Neuron (in vitro differentiated cells): Measurements from ENCODE around the gene RAB10.
"Not testable (repeated sequence)": the region's sequence is repeated elsewhere in the genome, so short reads cannot be mapped to it uniquely, and the experiment has no call there.

ENCODE experiments used
- H2AFZ ChIP-seq: one replicate; pipeline ENCODE4 v1.6.1; 2013; ENCODE audit warnings: low read depth, mild to moderate bottlenecking, inconsistent platforms, low read length, moderate library complexity
- H3K27me3 ChIP-seq: one replicate; pipeline ENCODE4 v1.6.1; 2013; ENCODE audit warnings: low read length; ENCODE audit not compliant: insufficient read depth
- H3K36me3 ChIP-seq: one replicate; pipeline ENCODE4 v1.6.1; 2013; ENCODE audit warnings: low read length; ENCODE audit not compliant: insufficient read depth
- H3K4me1 ChIP-seq: one replicate; pipeline ENCODE4 v1.6.1; 2013; ENCODE audit warnings: low read length; ENCODE audit not compliant: insufficient read depth
- H3K4me3 ChIP-seq: 2 replicates; pipeline ENCODE4 v1.5.1; 2013; ENCODE audit warnings: mild to moderate bottlenecking, low read length, moderate library complexity
- H3K9me3 ChIP-seq: one replicate; pipeline ENCODE4 v1.6.1; 2013; ENCODE audit warnings: low read length

The RAB10 gene

DNA sequence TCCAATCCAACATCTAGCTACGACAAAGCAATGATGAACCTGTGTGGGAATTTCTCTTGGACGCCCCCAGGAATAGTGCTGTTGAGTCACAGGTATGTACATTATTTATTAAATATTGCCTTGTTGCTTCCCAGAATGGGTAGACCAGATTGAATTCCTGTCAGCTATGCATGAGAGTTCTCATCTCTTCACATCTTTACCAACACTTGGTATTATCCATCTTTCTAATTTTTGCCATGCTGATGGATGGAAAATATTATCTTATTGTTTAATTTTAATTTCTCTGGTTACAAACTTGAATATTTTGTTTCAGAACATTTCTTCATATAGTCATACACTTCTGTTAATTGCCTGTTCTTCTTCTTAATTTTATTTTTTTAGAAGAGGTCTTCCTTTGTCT is 9.6 kb upstream of the RAB10 start:
- no peaks in the 10 kb centered on the region for H3K36me3 ChIP-seq
- no peaks in the 10 kb centered on the region for H3K9me3 ChIP-seq
- no peaks in the 10 kb centered on the region for H3K4me1 ChIP-seq
- no peaks in the 10 kb centered on the region for H3K27me3 ChIP-seq
- H3K4me3 ChIP-seq, result no peak overlapping the region
- H2AFZ ChIP-seq, result no peak overlapping the region

DNA sequence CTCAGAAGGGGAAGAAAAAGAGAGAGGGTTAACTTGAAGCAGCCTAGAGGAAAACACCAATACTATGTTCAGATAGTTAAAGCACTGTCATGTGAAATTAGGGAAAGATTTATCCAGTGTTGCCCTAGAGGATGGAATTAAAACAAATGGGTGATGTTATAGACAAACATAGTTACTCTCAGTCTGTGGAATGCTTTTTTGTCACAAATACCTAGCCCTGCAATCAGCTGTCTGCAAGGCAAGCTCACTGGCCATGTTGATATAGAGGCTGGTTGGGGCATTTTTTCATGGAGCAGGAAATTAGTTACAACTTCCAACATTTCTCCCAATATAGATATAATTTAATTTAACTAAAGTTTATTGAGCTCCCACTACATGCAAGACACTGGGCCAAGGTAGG is 8.4 kb upstream of the RAB10 start:
- Histone ChIP-seq H3K9me3 (no peaks in the 10 kb centered on the region), H3K36me3 (no peaks in the 10 kb centered on the region), H3K4me3 (no peak overlapping the region), H3K27me3 (no peaks in the 10 kb centered on the region), H3K4me1 (no peaks in the 10 kb centered on the region), H2AFZ (no peak overlapping the region)

DNA sequence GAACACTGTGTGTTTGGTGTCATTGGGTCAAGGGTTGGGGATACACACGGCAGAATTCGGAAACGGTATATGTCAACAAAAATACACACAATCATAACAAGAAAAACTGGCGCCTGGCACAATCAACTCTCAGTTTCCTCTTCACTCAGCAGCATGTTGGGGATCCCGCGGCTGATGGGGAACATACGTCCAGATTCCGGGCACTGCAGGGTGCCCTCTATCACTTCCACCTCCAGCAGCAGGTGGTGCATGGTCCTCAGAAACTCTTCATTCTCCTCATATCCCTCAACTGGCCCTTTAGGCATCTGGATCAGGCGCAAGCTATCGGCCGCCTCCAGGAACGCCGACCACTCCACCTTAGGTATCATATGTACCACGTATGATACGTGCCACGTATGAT is 5.8 kb upstream of the RAB10 start:
- not testable (repeated sequence) for H2AFZ ChIP-seq, H3K4me1 ChIP-seq, H3K27me3 ChIP-seq, H3K36me3 ChIP-seq, H3K4me3 ChIP-seq, H3K9me3 ChIP-seq

DNA sequence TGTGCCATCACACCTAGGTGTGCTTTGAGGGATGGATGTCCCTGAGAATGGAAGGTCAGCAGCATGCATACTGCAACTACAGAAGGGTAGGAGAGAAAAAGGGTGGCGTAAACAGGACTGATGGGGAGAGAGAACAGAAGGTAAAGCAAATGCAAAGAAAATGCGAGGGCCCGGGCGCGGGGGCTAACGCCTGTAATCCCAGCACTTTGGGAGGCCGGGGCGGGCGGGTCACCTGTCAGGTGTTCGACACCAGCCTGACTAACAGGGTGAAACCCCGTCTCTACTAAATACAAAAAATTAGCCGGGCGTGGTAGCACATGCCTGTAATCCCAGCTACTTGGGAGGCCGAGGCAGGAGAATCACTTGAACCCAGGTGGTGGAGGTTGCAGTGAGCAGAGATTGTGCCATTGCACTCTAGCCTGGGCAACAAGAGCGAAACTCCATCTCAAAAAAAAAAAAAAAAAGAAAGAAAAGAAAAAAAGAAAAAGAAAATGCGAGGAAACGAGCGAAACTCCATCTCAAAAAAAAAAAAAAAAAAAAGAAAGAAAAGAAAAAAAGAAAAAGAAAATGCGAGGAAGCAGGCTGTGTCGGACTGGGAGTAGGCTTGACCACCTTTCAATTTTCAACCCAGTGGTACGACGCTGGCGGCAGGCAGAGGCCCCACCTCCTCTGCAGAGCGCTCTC is 1.2 kb upstream of the RAB10 start:
- H3K4me1 ChIP-seq, H3K9me3 ChIP-seq, H3K27me3 ChIP-seq, H3K36me3 ChIP-seq: not testable (repeated sequence)
- Histone ChIP-seq H3K4me3 (peak overlapping the region; percentile 86), H2AFZ (peak overlapping the region; percentile 98)

DNA sequence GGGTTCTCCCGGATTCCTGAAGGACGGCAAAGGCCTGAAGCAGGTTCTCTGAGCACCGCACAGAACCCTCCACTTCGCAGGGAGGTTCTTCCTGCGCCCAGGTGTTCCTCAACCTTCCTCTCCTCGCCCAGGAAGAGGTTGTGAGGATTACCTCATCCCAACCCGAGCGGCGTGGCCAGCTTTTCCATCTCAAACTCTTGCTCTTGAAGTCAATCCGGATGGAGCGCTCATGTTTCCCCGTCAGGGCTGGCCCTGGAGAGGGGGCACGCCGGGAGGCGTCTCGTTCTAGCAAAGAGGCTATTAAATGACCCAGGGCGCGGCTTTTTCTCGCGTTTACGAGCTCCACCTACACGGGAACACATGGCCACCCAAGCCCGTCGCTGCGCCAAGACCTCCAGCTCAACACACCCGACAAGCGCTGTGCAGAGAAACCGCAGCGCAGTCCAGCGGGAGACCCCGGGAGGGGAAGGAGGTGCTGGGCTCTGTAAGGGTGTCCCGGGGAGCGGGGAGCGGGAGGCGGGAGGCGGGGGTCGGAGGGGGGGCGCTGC is 540 bp upstream of the RAB10 start:
- Histone ChIP-seq H2AFZ (peak overlapping the region; percentile 98), H3K4me1 (peaks cover 8% of the 10 kb centered on the region), H3K9me3 (no peaks in the 10 kb centered on the region), H3K27me3 (no peaks in the 10 kb centered on the region), H3K36me3 (peaks cover 10% of the 10 kb centered on the region), H3K4me3 (peak overlapping the region; percentile 86)

DNA sequence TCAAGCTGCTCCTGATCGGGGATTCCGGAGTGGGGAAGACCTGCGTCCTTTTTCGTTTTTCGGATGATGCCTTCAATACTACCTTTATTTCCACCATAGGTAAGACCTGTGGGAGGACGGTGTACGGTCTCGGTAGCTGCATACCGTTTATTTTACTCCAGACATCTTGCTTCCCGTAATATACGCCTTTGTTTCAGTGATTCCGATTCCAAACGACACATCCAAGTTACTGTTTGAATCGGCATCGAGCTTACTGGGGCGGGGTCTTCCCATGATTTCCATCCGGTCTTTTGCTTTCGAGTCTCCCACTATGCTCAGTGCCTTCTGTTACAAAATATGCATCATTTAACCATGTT is 731 bp downstream of the RAB10 start:
- H3K4me3 ChIP-seq, result peak overlapping the region; percentile 86
- peaks cover 10% of the 10 kb centered on the region for H3K36me3 ChIP-seq
- H3K4me1 ChIP-seq, result peaks cover 8% of the 10 kb centered on the region
- peak overlapping the region; percentile 22 for H2AFZ ChIP-seq
- H3K27me3 ChIP-seq, result no peaks in the 10 kb centered on the region
- H3K9me3 ChIP-seq, result no peaks in the 10 kb centered on the region

DNA sequence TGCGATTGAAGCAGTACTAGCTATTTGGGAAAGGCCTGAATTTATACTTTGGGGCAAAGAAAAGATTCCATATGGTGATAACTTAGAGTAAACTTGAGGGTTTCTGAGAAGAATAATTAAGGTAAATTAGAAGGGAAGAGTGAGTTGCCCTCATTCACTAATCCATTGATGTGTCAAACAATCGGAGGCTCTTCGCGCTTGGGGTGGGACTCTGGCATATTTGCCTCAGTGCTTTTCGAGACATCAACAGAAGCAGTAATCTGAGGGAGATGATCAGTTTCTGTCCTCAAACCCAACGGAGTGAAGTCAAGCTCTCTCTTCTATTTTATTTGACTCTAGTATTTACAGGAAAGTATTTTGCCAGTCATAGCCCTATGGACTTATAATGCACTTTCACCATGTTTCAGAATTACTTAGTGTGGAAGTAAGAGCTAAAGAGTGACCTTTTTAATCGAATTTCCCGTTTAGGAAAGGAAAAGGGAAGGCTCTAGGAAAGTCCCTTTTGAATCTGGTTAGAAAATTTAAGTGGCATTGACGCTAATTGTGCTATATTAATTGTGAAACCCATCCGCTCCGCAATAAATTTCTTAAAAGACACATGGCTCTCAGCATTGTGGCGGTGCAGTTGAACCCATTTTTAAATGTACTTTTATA is 1.3 kb downstream of the RAB10 start:
- Histone ChIP-seq H3K9me3 (no peaks in the 10 kb centered on the region), H3K36me3 (peaks cover 16% of the 10 kb centered on the region), H2AFZ (no peak overlapping the region), H3K27me3 (no peaks in the 10 kb centered on the region), H3K4me1 (peaks cover 8% of the 10 kb centered on the region), H3K4me3 (peak overlapping the region; percentile 86)

DNA sequence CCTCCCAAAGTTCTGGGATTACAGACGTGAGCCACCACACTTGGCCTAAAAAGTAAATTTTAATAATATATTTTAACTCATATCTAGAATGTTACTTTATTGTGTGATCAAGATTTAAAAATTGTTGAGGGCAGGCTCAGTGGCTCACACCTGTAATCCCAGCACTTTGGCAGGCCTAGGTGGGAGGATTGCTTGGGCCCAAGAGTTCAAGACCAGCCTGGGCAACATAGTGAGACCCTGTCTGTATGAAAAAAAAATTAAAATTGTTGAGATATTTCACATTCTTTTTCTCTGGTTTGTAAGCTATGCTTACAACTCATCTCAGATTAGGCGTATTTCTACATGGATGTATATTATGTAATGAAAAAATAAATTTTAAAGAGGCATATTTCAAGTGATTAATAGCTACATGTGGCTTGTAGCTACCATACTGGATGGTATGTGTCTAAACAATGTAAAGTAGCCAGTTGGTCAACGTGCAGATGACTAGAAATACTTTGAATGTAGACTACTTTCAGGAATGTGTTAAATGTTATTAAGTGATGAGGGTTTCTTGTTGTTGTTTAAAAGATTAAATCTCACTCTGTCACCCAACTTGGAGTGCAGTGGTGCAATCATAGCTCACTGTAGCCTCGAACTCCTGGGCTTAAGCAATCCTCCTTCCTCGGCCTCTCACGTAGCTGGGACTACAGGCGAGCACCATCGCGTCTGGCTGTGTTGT is 5.9 kb downstream of the RAB10 start:
- Histone ChIP-seq H3K4me1 (peaks cover 4% of the 10 kb centered on the region), H3K27me3 (no peaks in the 10 kb centered on the region), H3K4me3 (no peak overlapping the region), H3K36me3 (peaks cover 24% of the 10 kb centered on the region), H3K9me3 (no peaks in the 10 kb centered on the region), H2AFZ (no peak overlapping the region)

DNA sequence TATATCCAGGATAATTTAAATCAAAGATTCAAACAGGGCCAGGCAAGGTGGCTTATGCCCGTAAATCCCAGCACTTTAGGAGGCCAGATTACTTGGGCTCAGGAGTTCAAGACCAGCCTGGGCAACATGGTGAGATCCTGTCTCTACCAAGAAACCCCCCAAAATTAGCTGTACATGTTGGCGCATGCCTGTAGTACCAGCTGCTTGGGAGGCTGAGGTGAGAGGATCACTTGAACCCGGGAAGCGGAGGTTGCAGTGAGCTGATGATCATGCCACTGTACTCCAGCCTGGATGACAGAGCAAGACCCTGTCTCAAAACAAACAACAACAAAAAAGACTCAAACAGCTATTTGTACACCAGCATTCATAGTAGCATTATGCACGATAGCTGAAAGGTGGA is 9.2 kb downstream of the RAB10 start:
- Histone ChIP-seq H3K36me3 (peaks cover 18% of the 10 kb centered on the region), H3K4me3 (no peak overlapping the region), H3K27me3 (no peaks in the 10 kb centered on the region), H3K9me3 (peaks cover 2% of the 10 kb centered on the region), H2AFZ (no peak overlapping the region), H3K4me1 (no peaks in the 10 kb centered on the region)

DNA sequence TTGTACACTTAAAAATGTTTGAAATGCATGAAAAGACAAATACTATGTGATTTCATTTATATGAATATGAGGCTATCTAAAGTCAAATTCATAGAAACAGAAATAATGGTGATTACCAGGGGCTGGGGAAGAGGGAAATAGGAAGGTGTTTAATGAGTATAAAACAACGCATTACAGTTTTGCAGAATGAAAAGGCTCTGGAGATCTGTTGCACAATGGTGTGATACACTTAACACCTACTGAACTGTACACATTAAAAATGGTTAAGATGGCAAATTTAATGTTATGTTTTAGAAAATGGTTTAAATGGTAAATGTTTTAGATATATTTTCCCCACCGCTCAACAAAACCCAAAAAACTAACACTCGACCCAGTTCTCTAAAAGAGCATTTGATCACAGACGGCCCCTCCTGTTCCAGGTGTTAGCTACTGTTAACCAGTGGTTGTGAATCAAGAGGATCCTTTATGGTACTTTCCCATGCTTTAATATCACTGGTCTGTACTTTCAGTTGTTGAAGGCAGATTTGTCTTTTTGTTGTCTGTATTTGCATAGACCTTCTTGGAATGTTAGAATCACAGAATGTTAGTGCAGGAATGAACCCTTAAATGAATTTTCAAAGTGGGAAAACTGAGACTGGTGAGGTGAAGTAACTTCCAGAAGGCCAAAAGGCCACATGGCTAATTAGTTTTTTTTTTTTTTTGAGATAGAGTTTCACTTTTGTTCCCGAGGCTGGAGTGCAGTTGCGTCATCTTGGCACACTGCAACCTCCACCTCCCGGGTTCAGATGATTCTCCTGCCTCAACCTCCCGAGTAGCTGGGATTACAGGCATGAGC is 10.2 kb downstream of the RAB10 start:
- peaks cover 18% of the 10 kb centered on the region for H3K36me3 ChIP-seq
- H3K9me3 ChIP-seq, result peaks cover 2% of the 10 kb centered on the region
- H3K27me3 ChIP-seq, result no peaks in the 10 kb centered on the region
- H3K4me1 ChIP-seq, result no peaks in the 10 kb centered on the region
- no peak overlapping the region for H3K4me3 ChIP-seq
- no peak overlapping the region for H2AFZ ChIP-seq

DNA sequence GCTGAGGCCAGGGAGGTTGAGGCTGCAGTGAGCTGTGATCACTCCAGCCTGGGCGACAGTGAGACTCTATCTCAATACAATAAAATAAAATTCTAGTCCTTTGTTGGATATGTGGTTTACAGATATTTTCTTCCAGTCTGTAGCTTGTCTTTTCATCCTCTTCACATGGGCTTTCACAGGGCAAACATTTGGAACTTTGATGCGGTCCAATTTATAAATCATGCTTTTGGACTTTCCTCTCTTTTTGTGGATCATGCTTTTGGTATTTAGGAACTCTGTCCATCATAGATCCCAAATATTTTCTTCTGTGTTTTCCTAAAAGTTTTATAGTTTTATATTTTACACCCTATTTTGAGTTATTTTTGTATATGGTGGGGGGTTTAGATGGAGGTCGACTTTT is 14.9 kb downstream of the RAB10 start:
- peaks cover 2% of the 10 kb centered on the region for H3K9me3 ChIP-seq

DNA sequence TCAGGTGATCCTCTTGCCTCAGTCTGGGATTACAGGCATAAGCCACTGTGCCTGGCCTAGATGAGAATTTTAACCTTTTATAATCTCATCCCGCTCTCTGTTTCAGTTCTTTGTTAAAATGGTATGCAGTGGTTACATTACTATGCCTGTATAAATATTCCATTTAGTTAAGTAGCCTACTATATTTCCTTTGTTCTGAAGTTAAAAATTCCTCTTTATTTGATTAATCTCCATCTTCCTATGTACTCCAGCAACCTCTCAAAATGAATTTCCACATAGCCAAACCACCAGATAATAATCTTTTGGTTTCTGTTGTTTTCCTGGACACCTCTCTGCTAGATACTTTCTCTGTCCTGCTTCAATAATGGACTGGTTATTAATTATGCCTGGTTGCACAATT is 15.8 kb downstream of the RAB10 start:
- peaks cover 2% of the 10 kb centered on the region for H3K9me3 ChIP-seq
- no peaks in the 10 kb centered on the region for H3K4me1 ChIP-seq
- peaks cover 4% of the 10 kb centered on the region for H3K36me3 ChIP-seq
- no peak overlapping the region for H2AFZ ChIP-seq
- no peaks in the 10 kb centered on the region for H3K27me3 ChIP-seq
- no peak overlapping the region for H3K4me3 ChIP-seq

More for the DNA sequence above, 14.9 kb downstream of the RAB10 start:
- peaks cover 6% of the 10 kb centered on the region for H3K36me3 ChIP-seq
- H3K4me1 ChIP-seq, result no peaks in the 10 kb centered on the region
- H2AFZ ChIP-seq, result no peak overlapping the region
- H3K27me3 ChIP-seq, result no peaks in the 10 kb centered on the region
- no peak overlapping the region for H3K4me3 ChIP-seq

DNA sequence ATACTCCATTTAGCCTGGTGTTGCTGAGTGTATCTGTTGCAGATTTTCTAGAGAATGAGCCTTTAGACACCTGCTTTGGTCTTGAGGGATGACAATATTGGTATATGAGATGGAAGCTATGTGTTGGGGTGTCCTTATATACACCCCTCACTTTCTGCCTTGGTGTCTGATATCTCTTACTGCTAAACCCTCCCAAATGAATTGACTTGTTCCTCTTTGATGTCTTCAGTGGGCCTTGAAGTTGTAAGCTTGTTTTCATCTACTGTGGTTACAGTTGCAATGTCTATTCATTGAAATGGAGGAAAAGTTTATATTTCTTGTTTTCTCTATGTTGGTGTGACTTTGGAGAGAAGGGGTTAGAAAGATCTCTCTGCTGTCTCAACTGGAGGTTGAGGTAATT is 18.9 kb downstream of the RAB10 start:
- Histone ChIP-seq H3K36me3 (peaks cover 2% of the 10 kb centered on the region), H3K27me3 (no peaks in the 10 kb centered on the region), H3K4me3 (no peak overlapping the region), H2AFZ (no peak overlapping the region), H3K4me1 (no peaks in the 10 kb centered on the region), H3K9me3 (no peaks in the 10 kb centered on the region)
